Effector memory CD4-positive, alpha-beta T cell (primary cell): ENCODE measurements around the gene TPSG1.
"Not testable (repeated sequence)": the region's sequence is repeated elsewhere in the genome, so short reads cannot be mapped to it uniquely, and the experiment has no call there.

Experiments
- DNase-seq, 3 donors: peaks; one replicate each; pipeline ENCODE4 v3.0.0-alpha.2; 2020
- H3K27ac ChIP-seq: 2 replicates; pipeline ENCODE4 v1.7.0; 2013; ENCODE audit warnings: mild to moderate bottlenecking, low read length, moderate library complexity; ENCODE audit not compliant: insufficient read depth, poor library complexity, severe bottlenecking
- H3K27me3 ChIP-seq: replicated peaks from 2 replicates; pipeline ENCODE4 v1.7.0; 2013; ENCODE audit warnings: mild to moderate bottlenecking, low read length; ENCODE audit not compliant: insufficient read depth, control insufficient read depth, poor library complexity, severe bottlenecking
- H3K36me3 ChIP-seq: 2 replicates; pipeline ENCODE4 v1.7.0; 2013; ENCODE audit warnings: mild to moderate bottlenecking, low read length, moderate library complexity; ENCODE audit not compliant: control insufficient read depth, insufficient read depth
- H3K4me1 ChIP-seq: 2 replicates; pipeline ENCODE4 v1.7.0; 2013; ENCODE audit warnings: low read length, mild to moderate bottlenecking; ENCODE audit not compliant: control insufficient read depth, insufficient read depth, poor library complexity, severe bottlenecking
- H3K4me3 ChIP-seq: 2 replicates; pipeline ENCODE4 v1.7.0; 2013; ENCODE audit warnings: low read length, low read depth, mild to moderate bottlenecking; ENCODE audit not compliant: insufficient read depth, poor library complexity, severe bottlenecking
- H3K9me3 ChIP-seq: 2 replicates; pipeline ENCODE4 v1.7.0; 2013; ENCODE audit warnings: mild to moderate bottlenecking, low read length, moderate library complexity; ENCODE audit not compliant: control insufficient read depth

TPSG1 gene

DNA sequence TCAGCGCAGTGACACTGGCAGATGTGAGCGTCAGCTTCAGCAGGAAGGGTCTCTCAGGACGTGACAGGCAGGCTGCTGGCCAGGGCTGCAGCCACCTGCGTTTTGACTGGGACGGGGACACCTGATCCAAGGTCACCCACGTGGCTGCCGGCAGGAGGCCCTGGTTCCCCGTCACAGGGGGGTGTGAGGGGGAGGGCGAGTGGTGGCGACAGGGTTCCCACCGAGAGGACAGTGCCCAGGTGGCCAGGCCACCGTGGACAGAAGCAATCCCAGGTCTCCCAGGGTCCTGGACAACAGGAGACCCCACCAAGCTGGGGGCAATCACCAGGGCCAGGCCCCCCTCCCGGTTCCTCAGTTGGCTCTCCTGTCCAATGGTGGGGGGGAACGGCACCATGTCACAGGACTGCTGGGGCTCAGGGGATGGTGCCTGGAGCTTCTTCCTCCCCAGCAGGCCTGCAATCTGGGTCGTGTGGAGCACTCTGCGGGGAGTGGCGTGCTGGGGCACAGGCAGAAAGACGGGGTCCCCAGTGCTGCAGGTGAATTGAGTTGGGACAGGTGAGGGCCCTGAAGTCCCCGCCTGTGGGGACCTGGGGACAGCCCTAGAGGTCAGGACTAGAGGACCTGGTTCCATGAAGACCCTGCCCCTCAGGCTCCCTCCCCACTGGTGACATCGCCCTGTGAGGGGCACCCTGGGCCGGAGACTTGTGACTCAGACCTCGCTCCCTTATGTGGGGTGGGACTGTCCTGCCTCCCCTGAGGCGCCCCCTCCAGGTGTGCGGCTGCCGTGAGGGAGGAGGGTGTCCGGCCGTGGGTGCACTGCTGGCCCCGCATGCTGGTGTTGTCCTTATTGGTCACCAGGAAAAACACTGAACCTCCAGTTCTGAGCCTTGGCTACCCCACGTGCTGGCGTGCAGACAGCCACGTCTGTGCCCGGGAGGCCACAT is 19.1 kb upstream of the TPSG1 start:
- H3K9me3 ChIP-seq, H3K4me3 ChIP-seq, H3K27ac ChIP-seq, H3K4me1 ChIP-seq, H3K27me3 ChIP-seq, H3K36me3 ChIP-seq, DNase-seq: not testable (repeated sequence)

DNA sequence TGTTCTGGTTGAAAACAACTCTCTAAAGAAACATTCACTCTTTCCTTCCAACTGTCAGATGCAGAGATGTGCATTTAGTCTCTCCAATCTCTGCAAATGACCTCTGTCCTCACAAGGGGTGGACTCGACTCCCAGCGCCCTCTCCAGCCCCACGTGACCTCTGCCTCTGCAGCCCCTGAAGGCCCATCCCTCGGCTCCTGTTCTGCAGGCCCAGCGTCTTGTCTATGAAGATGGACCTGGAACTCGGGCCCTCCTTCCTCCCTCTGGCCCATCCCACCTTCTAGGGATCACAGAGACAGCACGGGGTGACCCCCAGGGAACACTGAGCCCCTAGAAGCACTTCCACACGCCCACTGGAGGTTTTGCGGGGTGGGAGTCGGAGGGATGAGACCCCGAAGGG is 18.3 kb upstream of the TPSG1 start:
- H3K36me3 ChIP-seq, H3K27ac ChIP-seq, H3K27me3 ChIP-seq, H3K9me3 ChIP-seq, H3K4me1 ChIP-seq, DNase-seq, H3K4me3 ChIP-seq: not testable (repeated sequence)

DNA sequence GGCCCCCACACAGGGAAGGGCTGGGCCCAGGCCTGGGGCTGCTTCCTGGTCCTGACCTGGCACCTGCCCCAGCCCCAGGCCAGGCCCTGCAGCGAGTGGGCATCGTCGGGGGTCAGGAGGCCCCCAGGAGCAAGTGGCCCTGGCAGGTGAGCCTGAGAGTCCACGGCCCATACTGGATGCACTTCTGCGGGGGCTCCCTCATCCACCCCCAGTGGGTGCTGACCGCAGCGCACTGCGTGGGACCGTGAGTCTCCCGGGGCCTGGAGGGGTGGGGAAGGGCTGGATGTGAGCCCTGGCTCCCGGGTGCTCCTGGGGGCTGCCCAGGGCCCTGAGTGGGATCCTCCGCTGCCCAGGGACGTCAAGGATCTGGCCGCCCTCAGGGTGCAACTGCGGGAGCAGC is 16.0 kb upstream of the TPSG1 start:
- not testable (repeated sequence) for H3K4me1 ChIP-seq, H3K27me3 ChIP-seq, H3K36me3 ChIP-seq, H3K4me3 ChIP-seq, DNase-seq, H3K27ac ChIP-seq, H3K9me3 ChIP-seq

DNA sequence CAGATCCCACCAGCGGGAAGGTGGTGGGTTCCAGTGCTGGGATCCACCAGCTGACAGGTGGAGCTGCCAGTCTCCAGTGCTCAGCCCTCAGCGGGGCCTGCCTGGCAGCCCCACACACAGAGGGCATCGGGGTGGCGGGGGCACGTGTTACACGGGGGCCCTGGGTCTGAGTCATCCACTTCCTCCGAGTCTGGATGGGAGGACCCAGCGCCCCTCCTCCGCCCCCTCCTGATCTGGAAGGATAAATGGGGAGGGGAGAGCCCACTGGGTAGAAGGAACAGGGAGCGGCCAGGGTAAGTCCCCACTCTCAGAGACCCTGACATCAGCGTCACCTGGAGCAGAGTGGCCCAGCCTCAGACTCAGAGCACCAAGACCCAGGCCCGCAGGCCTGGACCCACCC is 15.4 kb upstream of the TPSG1 start, which contains the start of gene TPSAB1:
Gene TPSAB1 (plus strand): TSS at position 270 of the 400 bp plus-strand sequence. CDS start 234 bp downstream, outside the sequence.
- not testable (repeated sequence) for DNase-seq, H3K27ac ChIP-seq, H3K9me3 ChIP-seq, H3K36me3 ChIP-seq, H3K4me3 ChIP-seq, H3K27me3 ChIP-seq, H3K4me1 ChIP-seq

DNA sequence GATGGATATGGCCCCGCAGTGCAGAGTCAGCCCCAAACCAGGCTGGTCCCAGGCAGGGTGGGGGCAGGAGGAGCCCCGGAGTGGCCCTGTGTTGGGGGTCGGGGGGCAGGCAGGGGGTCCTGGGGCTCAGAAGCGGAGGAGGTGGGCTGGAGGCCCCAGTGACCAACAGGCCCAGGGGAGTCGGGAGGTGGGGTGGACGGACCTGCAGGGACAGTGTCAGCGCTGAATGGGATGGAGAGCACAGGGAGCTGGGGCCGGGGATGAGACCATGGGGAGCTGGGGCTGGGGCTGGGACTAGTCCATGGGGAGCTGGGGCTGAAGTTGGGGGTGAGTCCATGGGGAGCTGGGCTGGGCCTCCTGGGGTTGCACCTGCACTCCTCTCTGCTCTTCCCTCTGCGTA is 14.5 kb upstream of the TPSG1 start:
- H3K27ac ChIP-seq, H3K4me3 ChIP-seq, DNase-seq, H3K36me3 ChIP-seq, H3K9me3 ChIP-seq, H3K27me3 ChIP-seq, H3K4me1 ChIP-seq: not testable (repeated sequence)

DNA sequence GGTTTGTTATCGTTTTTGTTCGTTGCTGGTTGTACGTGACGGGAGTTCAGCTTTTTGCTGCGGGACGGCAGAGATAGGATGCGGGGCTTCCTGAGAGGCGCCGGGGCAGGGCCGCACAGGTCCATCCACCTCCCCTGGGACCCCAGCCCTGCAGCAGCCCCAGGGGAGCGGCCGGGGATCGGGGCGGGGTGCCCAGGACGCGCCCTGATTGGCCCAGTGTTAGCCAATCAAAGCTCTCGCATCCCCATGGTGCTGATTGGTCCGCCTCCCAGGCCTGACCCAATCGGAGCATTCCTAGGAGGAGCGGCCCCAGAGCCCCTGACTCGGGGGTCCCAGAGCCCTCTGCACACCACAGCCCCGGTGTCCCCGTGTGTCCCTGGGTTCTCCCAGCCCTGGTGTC is 13.8 kb upstream of the TPSG1 start:
- H3K9me3 ChIP-seq, H3K36me3 ChIP-seq, DNase-seq, H3K4me1 ChIP-seq, H3K27ac ChIP-seq, H3K4me3 ChIP-seq, H3K27me3 ChIP-seq: not testable (repeated sequence)

DNA sequence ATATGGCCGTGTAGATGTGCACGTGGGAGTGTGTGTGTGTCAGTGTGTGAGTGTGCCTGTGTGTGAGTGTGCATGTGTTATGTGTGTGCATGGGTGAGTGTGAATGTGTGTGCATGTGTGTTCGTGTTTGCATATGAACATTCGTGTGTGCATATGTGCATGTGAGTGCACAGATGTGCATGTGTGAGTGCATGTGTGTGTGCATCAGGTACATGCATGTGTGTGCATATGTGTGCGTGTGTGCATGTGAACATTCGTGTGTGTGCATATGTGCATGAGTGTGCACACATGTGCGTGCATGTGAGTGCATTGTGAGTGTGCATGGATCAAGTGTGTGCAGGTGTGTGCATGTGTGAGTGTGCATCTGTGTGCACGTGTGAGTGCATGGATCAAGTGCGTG is 12.9 kb upstream of the TPSG1 start:
- Histone ChIP-seq H3K4me3 (no peak overlapping the region), H3K36me3 (no peaks in the 10 kb centered on the region), H3K9me3 (no peaks in the 10 kb centered on the region), H3K27me3 (no peaks in the 10 kb centered on the region), H3K27ac (no peak overlapping the region), H3K4me1 (no peaks in the 10 kb centered on the region)
- DNase-seq: no peak

DNA sequence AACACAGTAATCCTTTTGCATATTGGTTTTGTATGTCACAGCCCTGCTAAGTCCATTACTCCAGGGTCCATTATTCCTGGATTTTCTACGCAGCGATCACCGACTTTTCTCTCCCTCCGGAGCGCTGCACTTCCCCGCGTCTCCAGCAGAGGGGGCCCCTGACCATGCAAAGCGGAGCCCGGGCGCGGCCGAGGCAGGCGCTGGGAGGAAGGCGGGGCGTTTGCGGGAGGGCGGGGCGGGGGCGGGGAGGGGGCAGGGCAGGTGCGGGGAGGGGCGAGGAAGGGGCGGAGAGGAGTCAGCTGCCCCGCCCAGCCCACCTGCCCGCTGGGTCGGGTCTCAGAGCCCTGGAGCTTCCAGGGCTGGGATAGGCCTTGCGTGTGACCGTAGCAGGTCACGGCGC is 11.6 kb upstream of the TPSG1 start:
- not testable (repeated sequence) for H3K4me1 ChIP-seq, H3K27ac ChIP-seq, H3K36me3 ChIP-seq, DNase-seq, H3K9me3 ChIP-seq, H3K27me3 ChIP-seq, H3K4me3 ChIP-seq

DNA sequence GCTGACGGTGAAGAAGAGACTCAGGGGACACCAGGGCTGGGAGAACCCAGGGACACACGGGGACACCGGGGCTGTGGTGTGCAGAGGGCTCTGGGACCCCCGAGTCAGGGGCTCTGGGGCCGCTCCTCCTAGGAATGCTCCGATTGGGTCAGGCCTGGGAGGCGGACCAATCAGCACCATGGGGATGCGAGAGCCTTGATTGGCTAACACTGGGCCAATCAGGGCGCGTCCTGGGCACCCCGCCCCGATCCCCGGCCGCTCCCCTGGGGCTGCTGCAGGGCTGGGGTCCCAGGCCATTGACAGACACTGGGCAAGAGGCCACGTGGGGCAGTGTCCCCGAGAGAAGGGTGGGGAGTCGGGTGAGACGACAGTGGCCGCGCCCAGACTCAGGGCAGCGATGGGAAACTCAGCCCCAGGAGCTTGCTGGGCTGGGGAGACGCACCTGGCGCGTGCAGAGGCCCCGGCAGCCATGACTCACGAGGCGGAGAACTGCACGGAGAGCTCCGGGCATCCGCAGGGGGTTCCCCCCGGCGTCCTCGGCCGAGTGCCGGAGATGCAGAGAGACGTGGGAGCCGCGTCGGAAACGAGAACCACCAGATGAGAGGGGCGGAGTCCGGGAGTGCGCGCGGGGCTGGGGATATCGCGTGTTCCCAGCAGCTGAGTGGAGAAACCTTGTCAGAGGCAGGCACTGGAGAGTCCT is 7.1 kb upstream of the TPSG1 start:
- not testable (repeated sequence) for H3K27me3 ChIP-seq, H3K27ac ChIP-seq, DNase-seq, H3K36me3 ChIP-seq, H3K4me1 ChIP-seq, H3K9me3 ChIP-seq, H3K4me3 ChIP-seq

DNA sequence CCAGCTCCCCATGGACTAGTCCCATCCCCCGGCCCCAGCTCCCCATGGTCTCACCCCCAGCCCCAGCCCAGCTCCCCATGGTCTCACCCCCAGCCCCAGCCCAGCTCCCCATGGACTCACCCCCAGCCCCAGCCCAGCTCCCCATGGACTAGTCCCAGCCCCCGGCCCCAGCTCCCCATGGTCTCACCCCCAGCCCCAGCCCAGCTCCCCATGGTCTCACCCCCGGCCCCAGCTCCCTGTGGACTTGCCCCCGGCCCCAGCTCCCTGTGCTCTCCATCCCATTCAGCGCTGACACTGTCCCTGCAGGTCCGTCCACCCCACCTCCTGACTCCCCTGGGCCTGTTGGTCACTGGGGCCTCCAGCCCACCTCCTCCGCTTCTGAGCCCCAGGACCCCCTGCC is 6.2 kb upstream of the TPSG1 start:
- H3K36me3 ChIP-seq, H3K27ac ChIP-seq, H3K9me3 ChIP-seq, H3K27me3 ChIP-seq, H3K4me3 ChIP-seq, H3K4me1 ChIP-seq, DNase-seq: not testable (repeated sequence)
